HG02798 (cell line): ENCODE results near the gene CDH3.

Experiments
- ATAC-seq: cut with Tn5 transposase; IDR thresholded peaks from one replicate; pipeline ENCODE4 v1.9.1; 2021; ENCODE audit warnings: mild to moderate bottlenecking; ENCODE audit not compliant: unreplicated experiment, poor library complexity

Gene CDH3

DNA sequence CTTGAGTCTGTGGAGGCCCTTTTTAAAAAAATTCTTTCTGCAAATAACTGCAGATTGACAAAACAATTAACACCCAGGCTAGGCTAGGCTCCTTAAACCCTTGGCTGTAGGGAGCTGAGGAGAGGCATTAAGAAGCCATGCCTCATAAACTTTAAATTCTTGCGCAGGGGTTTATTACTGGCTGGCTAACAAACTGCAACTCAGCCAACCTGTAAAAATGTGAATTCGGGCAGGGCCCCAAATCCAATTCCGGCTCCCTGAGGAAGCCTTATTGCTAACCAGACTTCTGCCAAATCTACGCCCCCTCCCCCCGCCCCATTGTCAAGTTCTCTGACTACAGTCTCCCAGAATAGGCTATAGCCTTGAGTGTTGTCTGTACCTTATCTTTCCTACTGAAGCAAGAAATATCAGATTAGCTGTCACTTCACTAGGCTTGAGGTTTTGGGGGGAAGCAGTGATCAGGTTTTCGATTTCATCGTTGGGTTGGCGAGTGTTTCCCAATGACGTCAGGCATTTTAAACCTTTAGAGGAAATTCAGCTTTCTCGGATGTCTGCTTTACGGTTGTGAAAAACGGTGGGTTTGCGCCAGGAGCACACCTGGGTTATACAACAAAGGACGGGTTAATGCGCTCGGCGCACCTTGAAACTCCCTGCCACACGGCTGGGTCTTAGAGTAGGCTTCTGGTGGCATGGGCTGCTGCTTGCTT lies 2.0 kb downstream of the CDH3 start:
- ATAC-seq, result no peak

GRCh38 chr16:68651136-68651535 lies 6.0 kb downstream of the CDH3 start:
- no peak for ATAC-seq

DNA sequence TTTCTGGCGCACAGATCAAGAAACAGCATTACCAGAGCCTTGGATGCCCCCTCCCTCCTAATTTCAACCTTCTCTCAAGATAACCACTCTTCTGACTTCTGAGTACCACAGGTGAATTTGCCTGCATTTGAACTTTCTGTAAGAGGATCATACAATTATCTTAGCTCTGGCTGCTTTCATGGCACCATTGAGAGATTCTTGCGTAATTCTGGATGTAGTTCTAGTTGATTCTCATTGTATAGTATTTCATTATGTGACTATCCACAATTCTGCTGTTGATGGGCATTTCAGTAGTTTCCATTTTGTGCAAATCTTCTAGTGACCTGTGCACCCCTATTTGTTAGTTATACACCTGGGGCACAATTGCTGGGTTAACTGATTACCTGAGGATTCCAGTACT lies 7.5 kb downstream of the CDH3 start:
- ATAC-seq, result no peak

DNA sequence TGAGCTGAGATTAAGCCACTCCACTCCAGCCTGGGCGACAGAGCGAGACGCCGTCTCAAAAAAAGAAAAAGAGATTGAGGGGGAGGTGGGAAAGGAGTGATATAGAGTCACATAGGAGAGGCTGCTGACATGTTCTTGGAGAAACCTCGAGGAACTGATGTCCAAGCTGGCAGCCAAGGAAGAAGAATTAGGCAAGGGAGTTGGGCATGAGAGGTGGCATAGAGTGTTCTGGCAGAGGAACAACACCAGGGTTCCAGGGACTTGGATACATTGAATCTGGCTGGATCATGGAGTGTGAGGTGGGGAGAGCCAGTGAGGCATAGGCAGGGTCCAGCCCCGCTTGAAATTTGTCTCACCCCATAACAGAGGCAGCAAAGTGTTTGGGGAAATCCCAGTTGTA lies 10.7 kb downstream of the CDH3 start:
- ATAC-seq, result no peak

- no peak for ATAC-seq
Observed at GRCh38 chr16:68656751-68657150, 11.6 kb downstream of the CDH3 start.

- no peak for ATAC-seq
Observed at GRCh38 chr16:68658341-68658973, 13.3 kb downstream of the CDH3 start.

GRCh38 chr16:68658974-68659360 lies 13.9 kb downstream of the CDH3 start:
- no peak for ATAC-seq

DNA sequence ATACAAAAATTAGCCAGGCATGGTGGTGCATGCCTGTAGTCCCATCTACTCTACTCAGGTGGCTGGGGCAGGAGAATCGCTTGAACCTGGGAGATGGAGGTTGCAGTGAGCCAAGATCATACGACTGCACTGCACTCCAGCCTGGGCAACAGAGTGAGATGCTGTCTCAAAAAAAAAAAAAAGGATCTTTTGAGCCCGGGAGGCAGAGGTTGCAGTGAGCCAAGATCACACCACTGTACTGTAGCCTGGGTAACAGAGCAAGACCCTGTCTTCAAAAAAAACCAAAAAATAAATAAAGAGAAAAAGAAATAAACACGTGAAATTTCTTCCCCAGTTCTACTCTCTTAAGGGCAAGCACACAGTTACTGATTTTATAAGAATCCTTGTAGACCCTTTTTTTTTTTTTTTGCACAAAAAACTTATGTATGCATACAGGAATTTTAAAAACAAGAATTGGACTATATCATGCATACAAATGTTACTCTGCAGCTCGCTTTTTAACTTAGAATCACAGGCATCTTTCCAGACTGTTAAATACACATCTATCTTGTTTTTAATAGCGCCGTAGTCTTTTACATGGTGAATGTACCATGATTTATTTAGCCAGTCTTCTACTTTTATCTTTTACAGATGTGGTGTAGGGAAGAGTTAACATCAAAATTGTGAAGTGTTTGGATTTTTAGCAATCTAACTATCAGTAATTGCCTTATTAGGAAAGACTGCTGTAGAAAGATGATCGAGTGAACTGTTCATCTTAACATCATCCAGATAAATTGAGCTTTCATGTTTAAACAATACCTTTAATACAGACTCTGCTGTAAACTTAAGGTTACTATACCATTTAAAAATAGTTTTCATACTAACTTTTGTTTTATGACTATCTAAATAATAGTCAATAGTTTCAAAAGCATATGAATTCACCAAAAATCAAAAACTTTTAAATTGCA lies 14.6 kb downstream of the CDH3 start:
- ATAC-seq, result no peak

GRCh38 chr16:68660359-68660795 lies 15.3 kb downstream of the CDH3 start:
- ATAC-seq, result no peak

DNA sequence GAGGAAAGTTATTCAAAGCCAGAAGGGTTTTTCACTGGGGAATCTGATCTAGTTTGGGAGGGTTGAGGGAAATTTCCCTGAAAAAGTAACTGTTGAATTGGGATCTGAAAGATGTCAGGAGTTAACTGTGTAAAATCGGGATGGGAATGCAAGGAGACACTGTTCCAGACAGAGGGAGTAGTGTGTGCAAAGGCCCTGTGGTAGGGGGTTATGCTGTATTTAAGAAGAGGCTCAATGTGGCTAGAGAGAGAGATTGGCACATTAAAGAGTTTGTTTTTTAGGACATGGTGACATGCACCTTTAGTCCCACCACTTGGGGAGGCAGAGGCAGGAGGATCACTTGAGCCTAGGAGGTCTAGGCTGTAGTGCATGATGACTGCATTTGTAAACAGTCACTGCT lies 16.9 kb downstream of the CDH3 start:
- ATAC-seq, result no peak

DNA sequence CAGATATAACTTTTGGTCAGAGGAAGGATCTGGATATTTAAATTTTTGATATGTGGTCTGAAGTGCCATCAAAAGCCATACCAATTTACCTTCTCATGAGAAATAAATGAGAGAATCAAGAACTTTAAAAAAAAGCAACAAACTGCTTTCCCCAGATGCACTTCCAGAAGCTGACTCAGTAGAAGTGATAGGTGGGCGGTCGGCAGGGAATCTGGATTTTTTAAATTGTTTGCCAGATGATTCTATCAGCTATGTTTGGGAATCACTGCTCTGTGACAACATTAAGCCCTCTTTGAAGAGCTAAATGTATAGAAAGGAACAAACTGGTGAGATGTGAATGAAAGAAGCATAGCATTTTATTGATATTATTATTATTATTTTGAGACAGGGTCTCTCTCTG lies 19.2 kb downstream of the CDH3 start:
- no peak for ATAC-seq

- ATAC-seq, result no peak
Observed at GRCh38 chr16:68665501-68665900, 20.4 kb downstream of the CDH3 start.

DNA sequence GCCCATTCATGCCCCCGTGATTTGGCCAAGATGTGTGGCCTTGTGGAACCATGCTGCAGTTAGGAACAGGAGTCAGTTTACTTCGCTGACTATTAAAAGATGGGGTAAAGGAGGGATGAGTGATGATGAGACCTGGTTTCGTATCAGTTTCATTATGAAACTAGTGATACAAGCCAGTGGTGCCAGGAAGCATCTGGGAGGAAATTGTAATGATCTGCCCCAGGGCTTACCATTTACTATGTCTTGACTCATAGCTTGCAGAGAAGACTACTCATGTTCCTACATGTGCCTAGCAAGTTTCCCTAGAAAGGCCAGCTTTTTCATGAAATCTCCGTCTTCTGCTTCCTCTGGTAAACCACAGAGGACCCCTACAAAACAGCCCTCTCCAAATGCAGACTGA lies 23.2 kb downstream of the CDH3 start:
- ATAC-seq, result no peak

DNA sequence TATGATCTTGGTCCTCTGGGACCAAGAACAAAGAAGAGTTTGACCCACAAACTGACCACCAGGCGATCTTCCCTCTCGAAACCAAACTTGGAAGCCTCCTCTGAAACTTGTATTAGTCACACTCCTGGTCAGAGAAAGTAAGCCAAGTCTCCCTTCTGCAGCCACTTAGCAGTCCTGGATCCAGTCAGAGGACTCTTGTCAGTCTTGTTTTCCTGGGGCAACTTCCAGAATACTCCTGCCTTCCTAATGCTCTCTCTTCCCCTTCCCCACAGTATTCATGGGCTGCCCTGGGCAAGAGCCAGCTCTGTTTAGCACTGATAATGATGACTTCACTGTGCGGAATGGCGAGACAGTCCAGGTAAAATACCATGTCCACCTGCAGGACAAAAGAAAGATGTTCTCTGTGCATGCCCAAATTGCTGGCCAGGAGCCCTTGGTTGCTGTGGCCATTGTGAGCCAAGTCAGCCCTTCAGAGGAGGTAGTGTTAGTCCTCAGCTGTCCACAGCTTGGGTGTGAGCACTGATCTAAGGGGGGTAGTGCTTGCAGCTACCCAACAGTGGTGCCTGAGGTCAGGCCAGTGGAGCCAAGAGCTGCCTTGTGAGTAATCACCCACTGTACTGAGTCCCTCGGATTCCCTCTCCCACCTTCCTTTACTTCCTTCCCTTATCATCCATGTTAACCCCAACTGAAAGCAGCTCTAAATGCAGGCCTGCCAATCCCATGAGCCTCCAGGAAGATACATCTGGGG lies 31.2 kb downstream of the CDH3 start:
- no peak for ATAC-seq

GRCh38 chr16:68681038-68681437 lies 35.9 kb downstream of the CDH3 start:
- no peak for ATAC-seq

- ATAC-seq, result no peak
Observed at GRCh38 chr16:68685685-68686478, 40.8 kb downstream of the CDH3 start.

DNA sequence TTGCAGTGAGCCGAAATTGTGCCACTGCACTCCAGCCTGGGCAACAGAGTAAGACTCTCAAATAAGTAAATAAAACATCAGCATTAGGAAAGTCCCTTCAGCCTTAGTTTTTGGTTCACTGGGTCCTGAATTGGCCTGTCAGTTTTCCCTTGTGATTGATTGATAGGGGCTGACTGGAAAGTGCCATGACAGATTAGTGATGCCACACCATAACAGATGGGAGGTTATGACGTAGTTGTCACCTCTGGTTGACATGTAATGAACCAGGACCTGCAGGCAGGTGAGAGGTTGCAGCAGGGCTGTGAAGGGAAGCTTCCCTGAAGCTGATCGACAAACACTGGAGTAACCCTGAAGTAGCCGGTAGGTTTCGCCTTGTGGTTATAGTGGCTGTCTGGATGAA lies 41.8 kb downstream of the CDH3 start:
- ATAC-seq, result no peak

DNA sequence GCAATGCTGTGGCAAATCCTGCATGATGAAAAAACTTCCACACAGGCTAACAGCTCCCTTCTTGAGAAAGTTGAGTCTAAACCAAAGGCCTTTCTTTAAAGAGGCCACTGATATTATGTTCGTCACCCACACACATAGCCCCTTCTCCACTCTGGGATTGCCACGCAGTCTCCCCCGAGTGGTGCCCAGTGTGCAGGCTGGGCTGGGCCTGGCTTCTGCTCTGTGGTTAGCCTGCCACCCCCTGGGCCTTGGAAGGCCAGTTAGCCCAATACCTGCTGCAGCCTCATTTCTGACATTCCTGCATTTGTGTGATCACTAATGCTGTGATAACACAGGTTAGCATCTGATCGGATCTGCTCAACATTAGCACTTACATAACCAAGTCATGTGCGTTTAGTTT lies 44.8 kb downstream of the CDH3 start:
- ATAC-seq, result no peak

GRCh38 chr16:68695575-68695974 lies 50.5 kb downstream of the CDH3 start:
- ATAC-seq, result no peak

- no peak for ATAC-seq
Observed at GRCh38 chr16:68696514-68696913, 51.4 kb downstream of the CDH3 start.
